Stimulated activated CD8-positive, alpha-beta memory T cell treated with anti-CD3 and anti-CD28 coated beads, Interleukin-12 subunit alpha, Interleukin-12 subunit beta, amount 100 ng/mL, for 24 hours (primary cell): ENCODE measurements around the gene CLEC16A.

Source experiments
- DNase-seq: peaks from one replicate; pipeline ENCODE4 v3.0.0-alpha.2; 2020; ENCODE audit errors: extremely low read depth

CLEC16A gene

DNA sequence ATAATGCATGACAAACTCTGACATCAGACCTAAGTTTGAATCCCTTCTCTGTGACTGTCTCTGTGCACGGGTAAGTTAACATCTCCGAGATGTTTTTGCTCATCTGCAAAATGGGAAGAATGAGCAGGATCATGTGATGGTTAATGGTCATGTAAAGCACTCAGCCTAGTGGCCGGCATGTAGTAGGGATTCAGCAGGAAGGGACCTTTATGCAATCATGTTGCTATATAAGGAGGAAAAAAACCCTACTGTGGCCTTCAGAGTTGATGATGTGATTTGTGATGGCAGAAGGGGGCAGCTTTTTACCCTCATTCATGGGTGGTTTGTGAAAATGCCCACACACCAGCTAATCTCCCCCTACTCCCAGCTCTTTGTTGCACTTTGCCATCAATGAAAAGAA, 24.1 kb downstream of the CLEC16A start:
- DNase-seq, result no peak

DNA sequence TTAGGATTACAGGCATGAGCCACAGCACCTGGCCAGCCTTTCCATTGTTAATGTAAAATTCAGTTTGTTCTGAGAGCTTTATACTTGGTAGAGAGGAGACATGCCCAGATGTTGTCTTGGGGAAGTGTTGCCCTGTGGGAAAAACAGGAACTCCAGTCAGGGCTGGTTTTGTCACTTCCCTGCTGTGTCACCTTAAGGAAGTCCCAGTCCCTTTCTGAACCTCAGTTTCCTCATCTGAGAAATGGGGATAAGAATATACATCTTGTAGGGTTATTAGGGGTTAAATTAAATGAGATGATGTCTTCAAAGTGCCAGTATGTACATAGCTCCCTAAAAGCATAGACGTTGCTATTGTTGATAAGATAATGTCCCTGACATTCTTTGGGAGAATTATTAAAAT, 25.3 kb downstream of the CLEC16A start:
- no peak for DNase-seq

DNA sequence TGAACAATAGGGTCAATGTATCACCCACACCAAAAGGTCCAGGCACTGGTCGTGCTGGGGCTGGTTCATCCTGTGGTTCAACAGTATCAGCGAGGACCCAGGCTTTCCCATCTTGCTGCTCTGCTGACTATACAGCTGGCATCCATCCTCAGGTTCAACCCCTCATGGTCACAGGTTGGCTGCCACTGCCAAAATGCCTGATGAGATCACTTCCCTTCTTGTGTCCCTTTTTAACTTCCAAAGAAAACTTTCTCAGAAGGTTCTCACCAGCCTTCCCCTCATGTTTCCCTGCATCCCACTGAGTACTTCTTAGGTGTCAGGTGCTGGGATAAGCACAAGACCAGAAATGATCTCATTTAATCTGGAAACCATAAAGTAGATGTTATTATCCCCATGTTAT, 25.7 kb downstream of the CLEC16A start:
- no peak for DNase-seq

GRCh38 chr16:10971560-10971961, 27.2 kb downstream of the CLEC16A start:
- DNase-seq, result no peak

GRCh38 chr16:10972108-10972818, 27.9 kb downstream of the CLEC16A start:
- DNase-seq, result no peak

- DNase-seq, result no peak
Observed at GRCh38 chr16:10972819-10973464, 28.6 kb downstream of the CLEC16A start.

- no peak for DNase-seq
Observed at GRCh38 chr16:10976634-10977033, 32.3 kb downstream of the CLEC16A start.

- no peak for DNase-seq
Observed at GRCh38 chr16:10978124-10978523, 33.8 kb downstream of the CLEC16A start.

- DNase-seq, result no peak
Observed at GRCh38 chr16:10978871-10979446, 34.6 kb downstream of the CLEC16A start.

DNA sequence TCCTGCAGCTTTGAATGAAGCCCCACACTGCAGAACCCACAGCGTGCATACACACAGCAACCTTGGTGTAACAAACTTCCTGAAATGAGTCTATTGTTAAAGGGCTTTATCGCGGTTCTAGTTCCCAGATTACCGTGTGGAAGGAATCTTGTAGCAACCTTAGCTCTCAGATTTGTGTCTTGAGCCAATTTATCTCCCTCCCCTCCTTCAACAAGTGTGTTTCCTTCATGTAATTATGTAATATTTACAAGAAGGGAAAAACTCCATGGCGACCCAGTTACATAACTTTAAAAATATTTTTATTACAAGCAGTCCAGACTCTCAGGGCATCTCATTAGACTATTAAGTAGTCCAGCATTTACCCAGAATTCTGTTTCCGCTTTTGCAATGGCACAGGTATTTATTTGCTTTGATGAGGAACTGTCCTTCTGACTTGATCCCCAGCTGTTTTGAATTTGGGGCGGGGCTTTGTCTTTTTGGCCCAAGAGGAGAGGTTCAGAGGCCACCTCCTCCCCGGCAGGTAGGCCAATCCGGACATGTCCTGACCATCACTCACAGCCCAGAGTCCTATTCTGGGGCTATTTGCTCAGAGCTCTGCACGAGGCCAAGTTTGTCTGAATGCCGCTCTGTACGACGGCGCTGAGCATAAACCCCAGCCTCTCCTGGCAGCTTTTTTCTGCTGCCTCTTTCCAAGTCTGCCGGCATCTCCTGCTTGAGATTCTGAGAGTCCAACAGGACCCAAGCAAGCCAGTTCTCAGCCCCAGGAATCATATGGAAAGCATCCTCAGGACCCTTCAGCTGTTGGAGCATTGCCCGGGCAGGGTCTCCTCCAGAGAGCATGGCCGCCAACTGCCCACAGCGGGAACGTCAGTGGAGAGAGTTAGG, 35.6 kb downstream of the CLEC16A start:
- no peak for DNase-seq

DNA sequence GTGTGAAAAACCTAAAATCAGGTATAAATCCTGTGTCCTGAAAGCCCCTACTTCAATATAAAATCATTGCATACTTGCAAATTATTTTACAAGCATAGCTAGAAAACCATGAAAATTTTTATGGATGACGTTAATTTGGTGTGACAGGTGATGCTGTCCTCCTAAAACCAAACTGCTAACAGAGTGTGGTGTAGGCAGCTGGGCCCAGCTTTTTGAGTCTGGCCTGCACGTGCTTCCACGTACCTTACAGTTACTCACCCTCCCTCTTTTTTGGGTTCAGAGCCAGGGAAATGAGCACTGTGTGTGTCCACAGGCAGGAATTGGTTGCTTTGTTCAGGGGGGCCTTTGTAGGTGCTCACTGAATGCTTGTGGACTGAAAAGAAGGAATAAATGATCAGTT, 36.4 kb downstream of the CLEC16A start:
- no peak for DNase-seq

DNA sequence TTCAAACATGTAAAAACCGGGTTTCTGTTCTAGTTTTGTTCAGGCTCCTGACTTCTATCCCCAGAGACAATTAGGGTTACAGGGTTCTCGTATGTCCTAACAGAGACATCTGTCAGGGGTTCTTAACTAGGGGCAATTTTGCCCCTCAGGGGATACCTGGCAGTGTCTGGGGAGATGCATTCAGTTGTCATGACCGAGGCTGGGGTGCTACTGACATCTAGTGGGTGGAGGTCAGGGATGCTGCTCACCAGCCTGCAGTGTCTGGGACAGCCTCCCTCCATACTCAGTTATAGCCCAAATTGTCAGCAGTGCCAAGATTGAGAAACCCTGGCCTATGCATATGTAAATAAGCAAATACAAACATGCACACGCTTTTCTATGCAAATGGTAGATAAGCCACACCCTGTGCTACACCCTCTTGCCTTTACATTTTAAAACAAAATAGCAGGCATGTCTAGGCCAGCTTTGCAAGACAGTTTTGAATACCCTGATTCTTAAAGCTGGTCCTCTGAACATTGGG, 37.4 kb downstream of the CLEC16A start:
- no peak for DNase-seq

- DNase-seq, result no peak
Observed at GRCh38 chr16:10982465-10983150, 38.2 kb downstream of the CLEC16A start.

DNA sequence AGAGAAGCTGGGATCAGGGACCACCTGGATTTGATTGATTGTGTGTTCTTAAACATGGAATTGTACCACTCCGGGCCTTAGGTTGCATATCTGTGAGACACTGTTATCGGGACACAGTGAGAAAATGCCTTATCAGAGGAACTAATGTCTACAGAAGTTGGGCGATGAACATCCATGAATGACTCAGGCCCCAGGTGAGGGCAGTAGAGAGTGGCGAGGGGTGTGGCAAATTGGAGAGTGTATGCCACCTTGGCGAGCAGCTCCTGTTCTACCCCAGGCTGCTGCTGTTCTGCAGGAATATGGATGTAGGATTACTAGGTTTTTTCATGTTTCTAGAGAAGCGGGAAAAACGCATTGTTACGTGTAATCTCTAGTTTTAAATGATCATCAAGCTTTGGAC, 38.8 kb downstream of the CLEC16A start:
- no peak for DNase-seq

DNA sequence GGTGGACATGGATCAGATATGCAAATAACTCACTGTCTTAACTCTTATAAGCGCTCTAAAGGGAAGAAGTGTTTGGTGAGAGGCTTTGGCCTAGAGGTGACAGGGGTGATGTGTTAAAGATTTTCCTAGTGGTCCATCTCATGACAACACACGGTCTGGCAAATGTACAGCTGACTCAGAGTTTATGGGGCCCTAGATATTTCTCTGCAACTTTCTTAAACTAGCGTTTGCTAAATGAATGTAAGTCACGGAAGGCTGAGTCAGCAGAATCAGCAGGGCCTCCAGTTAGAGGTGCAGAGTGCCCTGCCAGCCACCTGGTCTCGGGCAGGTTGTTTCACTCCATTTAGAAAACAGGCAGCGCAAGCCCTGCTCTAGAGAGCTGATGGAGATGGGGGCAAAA, 40.1 kb downstream of the CLEC16A start:
- no peak for DNase-seq

- no peak for DNase-seq
Observed at GRCh38 chr16:10987361-10988163, 43.2 kb downstream of the CLEC16A start.

GRCh38 chr16:10988164-10988803, 43.9 kb downstream of the CLEC16A start:
- DNase-seq, result no peak

GRCh38 chr16:10988879-10989278, 44.5 kb downstream of the CLEC16A start:
- no peak for DNase-seq

DNA sequence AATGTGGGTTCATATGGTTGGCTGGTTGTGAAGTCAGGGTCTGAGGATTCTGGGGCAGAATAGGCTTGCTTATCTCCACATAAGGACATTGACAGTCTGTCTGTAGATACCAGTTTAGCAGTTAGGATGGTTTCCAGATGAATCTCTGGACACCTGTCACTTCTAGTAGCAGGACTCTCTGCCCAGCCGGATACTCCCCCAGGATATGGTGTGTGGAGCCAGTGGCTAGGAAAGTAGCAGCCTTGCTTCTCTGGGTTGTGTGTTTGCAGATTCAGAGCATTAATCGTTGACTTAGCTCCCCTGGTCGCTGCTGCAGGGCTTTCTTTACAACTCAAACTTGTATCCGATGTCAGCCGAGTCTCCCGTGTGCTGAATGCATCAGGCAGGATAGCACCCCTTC, 45.2 kb downstream of the CLEC16A start:
- DNase-seq, result no peak

GRCh38 chr16:10990378-10990777, 46.0 kb downstream of the CLEC16A start:
- no peak for DNase-seq
